Gastroesophageal sphincter (tissue), 4 donors: ENCODE measurements around the gene C4orf50. TPM values are rescaled to one million over a fixed set of nuclear protein-coding genes. Genes with fewer than 3 reads are reported as not detected.

Experiments used
- ATAC-seq: fragments of 150-250 bp; one replicate; pipeline ENCODE4 v1.9.1; 2016; ENCODE audit warnings: mild to moderate bottlenecking, moderate library complexity
- H3K27ac ChIP-seq, 4 donors: fragments of 200-600 bp; sonication (generic) in 3 of 4; 1 replicate in 3 of 4; 2 replicates in 1 of 4; pipeline ENCODE4 v1.5.1; 2016 to 2019
- H3K27me3 ChIP-seq: fragments of 200-600 bp; sonication (generic); one replicate; pipeline ENCODE4 v1.5.1; 2019
- H3K36me3 ChIP-seq, 2 donors: fragments of 200-600 bp; sonication (generic); one replicate each; pipeline ENCODE4 v1.5.1; 2019; ENCODE audit warnings: control low read depth in 1 of 2
- H3K4me1 ChIP-seq, 3 donors: fragments of 200-600 bp; sonication (generic); 1 replicate in 2 of 3; 2 replicates in 1 of 3; pipeline ENCODE4 v1.5.1; 2016 to 2019; ENCODE audit warnings: control low read depth in 2 of 3
- H3K4me3 ChIP-seq, 2 donors: fragments of 200-600 bp; sonication (generic); one replicate each; pipeline ENCODE4 v1.5.1; 2019; ENCODE audit warnings: mild to moderate bottlenecking in 1 of 2, moderate library complexity in 1 of 2
- H3K9me3 ChIP-seq, 3 donors: fragments of 200-600 bp; sonication (generic); one replicate each; pipeline ENCODE4 v1.5.1; 2017 to 2019; ENCODE audit warnings: control low read depth in 2 of 3
- CTCF ChIP-seq, 4 experiments: fragments of 200-600 bp in 2 of 4; fragments of 450-650 bp in 2 of 4; sonication (generic) in 1 of 4; IDR thresholded peaks; one replicate each; pipeline ENCODE4 v1.5.1; 2017 to 2019; ENCODE audit warnings: antibody characterized with exemption in 4 of 4, mild to moderate bottlenecking in 2 of 4, moderate library complexity in 2 of 4
- EP300 ChIP-seq: sonication (generic); formaldehyde crosslinking; IDR thresholded peaks from one replicate; pipeline ENCODE4 v1.6.1; 2017; ENCODE audit warnings: antibody characterized with exemption, mild to moderate bottlenecking
- POLR2A ChIP-seq, 2 donors: fragments of 450-650 bp; IDR thresholded peaks; one replicate each; pipeline ENCODE4 v1.6.1; 2017; ENCODE audit warnings: antibody characterized with exemption in 2 of 2, mild to moderate bottlenecking in 2 of 2, moderate library complexity in 1 of 2
- POLR2AphosphoS5 ChIP-seq: sonication (generic); formaldehyde crosslinking; IDR thresholded peaks from one replicate; pipeline ENCODE4 v1.6.1; 2017; ENCODE audit warnings: antibody characterized with exemption
- WGBS, 2 donors: methylation state at CpG; one replicate each; pipeline ENCODE4 v1.1.5; 2018; ENCODE audit warnings: low coverage in 1 of 2; 5-methylcytosine and 5-hydroxymethylcytosine counted together
- total RNA-seq, 4 donors: library from RNA; depleted of rRNA; stranded (reverse); fragments of >200 nt; gene quantifications; one replicate each; pipeline ENCODE4 v1.1.0, GENCODE V29; 2016

C4orf50 gene
- total RNA-seq, 4 donors from 2014 or later: under 0.01 to 0.25 (median 0.12) TPM

- no peaks in the 10 kb centered on the region for H3K4me1 ChIP-seq
- no peak for ATAC-seq
- no peak overlapping the region for H3K27ac ChIP-seq
- no peak overlapping the region for H3K4me3 ChIP-seq
- TF ChIP-seq POLR2AphosphoS5: no peak
- no peaks in the 10 kb centered on the region for H3K36me3 ChIP-seq
- H3K27me3 ChIP-seq: peaks cover 73% of the 10 kb centered on the region
- no peaks in the 10 kb centered on the region for H3K9me3 ChIP-seq
- WGBS, 2 donors: 72 to 81% methylated on average over 5 to 9 of the region's 9 CpGs
These were observed 140.8 kb downstream of the C4orf50 start for GRCh38 chr4:5877392-5877791.

- Histone ChIP-seq H3K9me3 (no peaks in the 10 kb centered on the region), H3K4me1 (no peaks in the 10 kb centered on the region), H3K27ac (no peak overlapping the region), H3K27me3 (peaks cover 72% of the 10 kb centered on the region), H3K4me3 (no peak overlapping the region), H3K36me3 (no peaks in the 10 kb centered on the region)
- 10 to 27% methylated on average over 2 to 6 of the region's 6 CpGs for WGBS, 2 donors
- ATAC-seq: peak; percentile 59
- no peak for TF ChIP-seq POLR2A (IDR thresholded peaks at IDR 0.05)
- no peak for TF ChIP-seq POLR2AphosphoS5
- no peak for TF ChIP-seq CTCF (IDR thresholded peaks at IDR 0.05)
- no peak for TF ChIP-seq EP300
These were observed 143.3 kb downstream of the C4orf50 start for GRCh38 chr4:5874811-5875449.

- WGBS, 2 donors: 88 to 100% methylated on average over 4 to 5 of the region's 13 CpGs
- peaks cover 36% of the 10 kb centered on the region for H3K27me3 ChIP-seq
- TF ChIP-seq POLR2AphosphoS5 (no peak), CTCF (IDR thresholded peaks at IDR 0.05) (no peak), POLR2A (IDR thresholded peaks at IDR 0.05) (no peak), EP300 (no peak)
- no peak overlapping the region for H3K4me3 ChIP-seq
- no peak for ATAC-seq
- no peaks in the 10 kb centered on the region for H3K36me3 ChIP-seq
- no peak overlapping the region for H3K27ac ChIP-seq
- no peaks in the 10 kb centered on the region for H3K4me1 ChIP-seq
- no peaks in the 10 kb centered on the region for H3K9me3 ChIP-seq
These were observed 147.5 kb downstream of the C4orf50 start for GRCh38 chr4:5870701-5871100.

GRCh38 chr4:5869966-5870619, 148.1 kb downstream of the C4orf50 start:
- 86 to 87% methylated on average over 8 of the region's 14 CpGs for WGBS, 2 donors
- TF ChIP-seq POLR2AphosphoS5 (no peak), CTCF (IDR thresholded peaks at IDR 0.05) (no peak), EP300 (no peak), POLR2A (IDR thresholded peaks at IDR 0.05) (no peak)
- Histone ChIP-seq H3K4me1 (no peaks in the 10 kb centered on the region), H3K27me3 (peaks cover 35% of the 10 kb centered on the region), H3K9me3 (no peaks in the 10 kb centered on the region), H3K4me3 (no peak overlapping the region), H3K27ac (no peak overlapping the region), H3K36me3 (no peaks in the 10 kb centered on the region)
- no peak for ATAC-seq

GRCh38 chr4:5867866-5868265, 150.4 kb downstream of the C4orf50 start:
- Histone ChIP-seq H3K27ac (no peak overlapping the region), H3K4me1 (no peaks in the 10 kb centered on the region), H3K9me3 (no peaks in the 10 kb centered on the region), H3K36me3 (no peaks in the 10 kb centered on the region), H3K27me3 (peaks cover 20% of the 10 kb centered on the region), H3K4me3 (no peak overlapping the region)
- TF ChIP-seq EP300: no peak
- no peak for TF ChIP-seq CTCF (IDR thresholded peaks at IDR 0.05)
- no peak for ATAC-seq
- WGBS, 2 donors: 90 to 97% methylated on average over 2 to 3 of the region's 3 CpGs
